CD4-positive, alpha-beta T cell treated with Interleukin-6 for 4 hours (primary cell): Measurements from ENCODE around the gene ZNF138.
"Not testable (repeated sequence)": the region's sequence is repeated elsewhere in the genome, so short reads cannot be mapped to it uniquely, and the experiment has no call there.

Experiments
- DNase-seq: peaks from one replicate; pipeline ENCODE4 v3.0.0-alpha.2; 2020; ENCODE audit warnings: mixed read lengths

The ZNF138 gene

GRCh38 chr7:64839910-64840309 is 45.7 kb downstream of the ZNF138 start:
- DNase-seq, result no peak

GRCh38 chr7:64849250-64849923 is 55.2 kb downstream of the ZNF138 start:
- DNase-seq, result no peak

GRCh38 chr7:64849924-64850499 is 55.8 kb downstream of the ZNF138 start:
- DNase-seq, result no peak

GRCh38 chr7:64853679-64854078 is 59.5 kb downstream of the ZNF138 start:
- DNase-seq, result no peak

DNA sequence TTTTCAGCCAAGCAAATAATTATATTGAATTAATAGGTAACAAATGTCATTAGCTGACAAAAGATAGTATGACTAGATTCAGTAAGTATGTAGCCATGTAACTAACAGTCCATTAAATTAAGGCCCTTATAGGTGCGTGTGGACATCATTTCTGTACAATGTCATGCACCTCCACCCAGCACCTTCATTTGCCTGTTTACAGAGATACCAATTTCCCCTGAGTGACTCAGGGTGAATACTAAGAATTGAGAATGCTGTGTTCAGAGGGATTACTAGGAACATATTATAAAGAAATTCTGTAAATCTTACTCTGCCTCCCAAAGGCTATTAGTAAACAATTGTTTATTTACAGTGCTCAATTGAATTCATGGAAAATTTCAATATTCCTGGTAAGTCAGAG is 60.7 kb downstream of the ZNF138 start:
- no peak for DNase-seq

- no peak for DNase-seq
Observed at GRCh38 chr7:64863021-64863420, 68.8 kb downstream of the ZNF138 start.

GRCh38 chr7:64863530-64863929 is 69.3 kb downstream of the ZNF138 start:
- DNase-seq, result not testable (repeated sequence)

DNA sequence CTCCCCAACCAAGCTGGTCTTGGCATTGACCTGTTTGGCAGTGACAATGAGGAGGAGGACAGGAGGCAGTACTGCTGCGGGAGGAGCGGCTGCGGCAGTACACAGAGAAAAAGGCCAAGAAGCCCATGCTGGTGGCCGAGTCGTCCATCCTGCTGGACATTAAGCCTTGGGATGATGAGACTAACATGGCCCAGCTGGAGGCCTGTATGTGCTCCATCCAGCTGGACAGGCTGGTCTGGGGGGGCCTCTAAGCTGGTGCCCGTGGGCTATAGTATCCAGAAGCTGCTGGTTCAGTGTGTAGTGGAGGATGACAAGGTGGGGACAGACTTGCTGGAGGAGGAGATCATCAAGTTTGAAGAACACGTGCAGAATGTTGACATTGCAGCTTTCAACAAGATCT is 69.7 kb downstream of the ZNF138 start:
- no peak for DNase-seq

- no peak for DNase-seq
Observed at GRCh38 chr7:64867863-64868440, 73.7 kb downstream of the ZNF138 start.

DNA sequence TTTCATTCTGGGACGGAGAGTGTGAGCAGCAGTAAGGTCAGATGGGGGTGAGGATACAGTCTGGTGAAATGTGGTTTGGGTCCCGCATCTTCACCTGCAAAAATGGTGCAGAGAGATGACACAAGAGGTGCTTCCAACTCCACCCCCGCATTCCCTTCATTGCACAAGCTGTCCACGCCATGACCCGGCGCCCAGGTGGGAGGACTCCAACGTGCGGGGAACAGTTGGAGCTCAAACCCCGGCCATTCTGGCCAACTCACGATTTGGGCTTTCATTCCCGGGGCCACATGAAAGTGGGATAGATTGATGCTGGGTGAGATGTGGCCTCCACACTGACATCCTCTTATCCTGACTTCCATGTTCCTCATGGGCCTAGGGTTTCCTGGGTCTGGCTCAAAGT is 74.3 kb downstream of the ZNF138 start:
- DNase-seq, result no peak

DNA sequence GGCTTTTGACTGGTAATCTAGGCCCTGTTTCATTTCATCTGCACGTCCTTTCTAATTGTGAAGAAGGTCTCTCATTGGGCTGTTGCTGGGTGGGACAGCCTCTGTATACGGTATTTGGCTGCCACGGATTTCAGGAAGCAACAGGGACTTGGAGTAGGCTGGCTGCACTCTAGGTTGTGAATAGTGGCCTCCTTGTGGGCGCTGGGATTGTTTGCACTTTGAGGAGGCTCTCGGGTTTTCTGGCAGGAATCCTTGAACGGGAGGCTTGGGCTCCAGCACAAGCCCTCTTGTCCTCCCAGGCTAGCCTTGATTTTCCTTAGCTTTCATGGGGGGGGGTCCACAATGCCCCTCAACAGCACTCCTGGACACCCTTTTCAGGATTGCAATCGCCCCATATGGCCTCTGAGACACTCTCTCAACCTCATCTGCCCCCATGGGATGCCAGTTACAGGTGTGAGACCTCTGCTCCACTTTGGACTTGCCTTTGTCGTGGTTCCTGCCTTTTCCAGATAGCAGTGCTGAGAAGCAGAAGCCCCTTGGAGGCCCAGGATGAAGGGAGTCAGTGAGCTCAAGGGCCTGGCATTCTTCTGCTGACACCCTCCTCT is 75.0 kb downstream of the ZNF138 start:
- no peak for DNase-seq

DNA sequence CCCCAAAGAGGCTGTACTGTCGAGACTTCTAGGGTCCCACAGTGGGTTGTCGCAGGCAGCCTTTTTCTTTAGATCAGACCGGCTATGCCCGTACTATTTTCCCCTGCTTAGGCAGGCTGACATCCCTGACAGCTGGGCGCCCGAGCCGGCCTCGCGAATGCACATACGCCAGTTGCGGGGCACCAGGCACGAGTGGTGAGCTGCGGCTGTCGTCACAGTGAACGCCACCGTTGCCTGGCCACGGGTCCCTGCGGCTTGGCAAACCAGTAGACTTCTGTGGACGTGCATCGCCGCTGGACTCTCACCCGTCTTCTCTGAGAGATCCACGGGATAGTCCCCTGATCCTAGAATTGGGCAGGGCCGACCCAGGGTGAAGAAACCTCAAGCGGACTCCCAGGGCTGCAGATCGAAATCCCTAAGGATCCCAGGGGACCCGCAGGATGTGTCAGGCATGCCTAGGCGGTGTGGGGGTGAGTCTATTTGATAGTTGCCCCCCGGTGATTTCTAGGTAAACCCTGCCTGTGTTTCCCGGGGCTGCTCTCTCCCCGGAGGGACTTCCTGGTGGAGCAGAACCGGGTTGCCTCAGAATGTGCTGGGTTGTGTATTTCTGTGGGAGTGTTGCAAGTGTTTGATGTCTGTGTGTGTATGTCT is 75.8 kb downstream of the ZNF138 start:
- DNase-seq, result no peak

- DNase-seq, result no peak
Observed at GRCh38 chr7:64870656-64871055, 76.4 kb downstream of the ZNF138 start.

DNA sequence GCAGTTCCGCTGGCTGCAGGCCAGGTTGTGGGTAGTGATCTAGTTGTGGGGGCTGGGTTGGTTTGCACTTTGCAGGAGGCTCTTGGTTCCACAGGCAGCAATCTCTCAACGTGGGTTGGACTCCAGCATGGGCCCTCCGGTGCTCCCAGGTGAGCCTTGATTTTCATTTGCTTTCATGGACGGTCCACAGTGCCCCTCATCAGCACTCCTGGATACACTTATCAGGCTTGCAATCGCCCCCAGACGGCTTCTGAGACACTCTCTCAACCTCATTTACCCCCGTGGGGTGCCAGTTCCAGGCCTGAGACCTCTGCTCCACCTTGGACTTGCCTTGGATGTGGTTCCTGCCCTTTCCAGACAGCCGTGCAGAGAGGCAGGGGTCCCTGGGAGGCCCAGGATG is 77.5 kb downstream of the ZNF138 start:
- DNase-seq, result no peak

DNA sequence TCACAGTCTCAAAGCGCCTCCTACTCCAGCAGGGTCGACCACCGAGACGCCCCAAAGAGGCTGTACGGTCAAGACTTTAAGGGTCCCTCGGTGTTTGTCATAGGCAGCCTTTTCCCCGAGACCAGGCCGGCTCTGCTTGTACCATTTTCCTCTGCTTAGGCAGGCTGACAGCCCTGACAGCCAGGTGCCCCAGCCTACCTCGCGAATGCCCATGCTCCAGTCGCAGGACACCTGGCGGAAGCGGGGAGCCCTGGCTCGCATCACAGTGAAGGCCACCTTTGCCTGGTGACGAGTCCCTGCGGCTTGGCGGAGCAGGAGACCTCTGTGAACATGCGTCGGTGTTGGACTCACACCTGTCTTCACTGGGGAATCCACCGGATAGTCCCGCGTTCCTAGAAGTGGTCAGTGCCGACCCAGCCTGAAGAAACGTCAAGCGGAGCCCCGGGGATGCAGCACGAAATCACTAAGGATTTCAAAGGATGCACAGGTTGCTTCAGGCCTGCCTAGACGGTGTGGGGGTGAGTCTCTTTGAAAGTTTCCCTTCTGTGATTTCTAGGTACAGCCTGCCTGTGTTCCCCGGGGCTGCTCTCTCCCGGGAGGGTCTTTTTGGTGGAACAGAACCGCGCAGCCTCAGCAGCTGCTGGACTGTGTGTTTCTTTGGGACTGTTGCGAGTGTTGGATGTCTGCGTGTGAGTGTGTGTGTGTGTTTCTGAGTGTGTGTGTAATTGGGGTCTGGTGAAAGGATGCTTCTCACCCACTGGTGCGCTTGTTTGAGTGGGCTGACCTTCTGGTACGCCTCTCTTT is 78.3 kb downstream of the ZNF138 start:
- DNase-seq, result no peak

- no peak for DNase-seq
Observed at GRCh38 chr7:64873155-64873500, 78.9 kb downstream of the ZNF138 start.

DNA sequence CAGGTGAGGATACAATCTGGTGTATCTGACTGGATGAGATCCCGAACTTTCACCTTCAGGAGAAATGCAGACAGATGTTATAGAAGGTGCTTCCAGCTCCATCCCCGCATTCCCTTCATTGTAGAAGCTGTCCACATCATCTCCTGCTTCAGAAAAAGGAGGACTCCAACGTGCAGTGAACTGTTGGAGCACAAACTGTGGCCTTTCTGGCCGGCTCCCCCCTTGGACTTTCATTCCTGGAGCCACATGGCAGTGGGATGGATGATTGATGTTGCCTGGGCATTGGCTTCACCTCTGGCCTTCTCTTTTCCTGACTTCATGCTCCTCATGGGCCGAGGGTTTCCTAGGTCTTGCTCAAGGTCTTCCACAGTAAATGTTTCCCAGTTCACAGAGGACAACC is 79.3 kb downstream of the ZNF138 start:
- no peak for DNase-seq

DNA sequence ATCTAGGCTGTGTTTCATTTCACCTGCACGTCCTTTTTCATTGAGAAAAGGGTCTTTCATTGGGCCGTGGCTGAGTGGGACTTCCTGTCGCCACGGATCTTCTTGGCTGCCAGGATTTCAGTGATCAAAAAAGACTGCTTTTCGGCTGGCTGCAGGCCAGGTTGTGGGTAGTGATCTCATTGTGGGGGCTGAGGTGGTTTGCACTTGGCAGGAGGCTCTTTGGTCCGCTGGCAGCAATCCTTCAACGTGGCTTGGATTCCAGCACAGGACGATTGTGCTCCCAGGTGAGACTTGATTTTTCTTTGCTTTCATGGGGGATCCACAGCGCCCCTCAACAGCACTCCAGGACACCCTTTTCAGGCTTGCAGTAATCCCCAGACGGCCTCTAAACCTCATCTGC is 79.9 kb downstream of the ZNF138 start:
- no peak for DNase-seq

DNA sequence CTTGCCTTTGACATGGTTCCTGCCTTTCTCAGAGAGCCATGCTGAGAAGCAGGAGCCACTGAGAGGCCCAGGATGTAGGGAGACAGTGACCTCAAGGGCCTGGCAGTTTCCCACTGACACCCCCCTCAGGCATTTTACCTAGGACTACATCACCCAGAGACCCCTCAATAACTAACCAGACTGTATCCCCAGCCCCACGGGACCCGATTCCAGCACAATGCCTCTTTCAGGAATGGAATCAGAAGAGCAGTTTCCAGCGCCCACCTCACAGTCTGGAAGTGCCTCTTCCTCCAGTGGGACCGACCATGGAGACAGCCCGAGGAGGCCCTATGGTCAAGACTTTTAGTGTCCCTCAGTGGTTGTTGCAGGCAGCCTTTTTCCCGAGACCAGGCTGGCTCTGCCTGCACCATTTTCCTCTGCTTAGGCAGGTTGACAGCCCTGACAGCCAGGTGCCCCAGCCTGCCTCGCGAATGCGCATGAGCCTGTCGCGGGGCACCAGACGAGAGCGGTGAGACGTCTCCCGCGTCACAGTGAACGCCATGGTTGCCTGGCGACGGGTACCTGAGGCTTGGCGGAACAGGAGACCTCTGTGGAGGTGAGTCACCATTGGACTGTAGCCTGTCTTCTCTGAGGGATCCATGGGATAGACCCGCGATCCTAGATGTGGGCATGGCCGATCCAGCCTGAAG is 80.5 kb downstream of the ZNF138 start:
- DNase-seq, result no peak

GRCh38 chr7:64875258-64875657 is 81.0 kb downstream of the ZNF138 start:
- DNase-seq, result no peak

- no peak for DNase-seq
Observed at GRCh38 chr7:64875658-64876406, 81.6 kb downstream of the ZNF138 start.
